HG03108 (cell line): ENCODE data around the gene SLC2A4RG.
"Not testable (repeated sequence)": the region's sequence is repeated elsewhere in the genome, so short reads cannot be mapped to it uniquely, and the experiment has no call there.

Experiments
- ATAC-seq: cut with Tn5 transposase; IDR thresholded peaks from one replicate; pipeline ENCODE4 v1.9.1; 2021; ENCODE audit warnings: moderate library complexity; ENCODE audit not compliant: unreplicated experiment

SLC2A4RG gene

GRCh38 chr20:63775096-63775978 lies 35.8 kb downstream of the SLC2A4RG start:
- ATAC-seq, result no peak

- ATAC-seq, result not testable (repeated sequence)
Measured at GRCh38 chr20:63776875-63777274, 37.3 kb downstream of the SLC2A4RG start.

GRCh38 chr20:63777614-63778013 lies 38.0 kb downstream of the SLC2A4RG start:
- no peak for ATAC-seq

- no peak for ATAC-seq
Measured at GRCh38 chr20:63778034-63778752, 38.6 kb downstream of the SLC2A4RG start.

GRCh38 chr20:63778857-63779256 lies 39.3 kb downstream of the SLC2A4RG start:
- ATAC-seq, result no peak

- no peak for ATAC-seq
Measured at GRCh38 chr20:63781181-63781580, 41.6 kb downstream of the SLC2A4RG start.

- no peak for ATAC-seq
Measured at GRCh38 chr20:63782051-63782471, 42.5 kb downstream of the SLC2A4RG start.

GRCh38 chr20:63782521-63782971 lies 43.0 kb downstream of the SLC2A4RG start:
- ATAC-seq, result no peak

GRCh38 chr20:63783970-63784369 lies 44.4 kb downstream of the SLC2A4RG start:
- no peak for ATAC-seq

GRCh38 chr20:63785691-63786131 lies 46.1 kb downstream of the SLC2A4RG start:
- ATAC-seq, result no peak

- ATAC-seq, result no peak
Measured at GRCh38 chr20:63787302-63787701, 47.7 kb downstream of the SLC2A4RG start.

- no peak for ATAC-seq
Measured at GRCh38 chr20:63787749-63788148, 48.2 kb downstream of the SLC2A4RG start.

- ATAC-seq, result no peak
Measured at GRCh38 chr20:63789836-63790571, 50.4 kb downstream of the SLC2A4RG start.

GRCh38 chr20:63790572-63791168 lies 51.1 kb downstream of the SLC2A4RG start:
- no peak for ATAC-seq

GRCh38 chr20:63791497-63792156 lies 52.1 kb downstream of the SLC2A4RG start:
- no peak for ATAC-seq

- ATAC-seq, result no peak
Measured at GRCh38 chr20:63792866-63793265, 53.3 kb downstream of the SLC2A4RG start.
